ENCODE results near the gene SRRM3.

- TF ChIP-seq, protein P1, sequence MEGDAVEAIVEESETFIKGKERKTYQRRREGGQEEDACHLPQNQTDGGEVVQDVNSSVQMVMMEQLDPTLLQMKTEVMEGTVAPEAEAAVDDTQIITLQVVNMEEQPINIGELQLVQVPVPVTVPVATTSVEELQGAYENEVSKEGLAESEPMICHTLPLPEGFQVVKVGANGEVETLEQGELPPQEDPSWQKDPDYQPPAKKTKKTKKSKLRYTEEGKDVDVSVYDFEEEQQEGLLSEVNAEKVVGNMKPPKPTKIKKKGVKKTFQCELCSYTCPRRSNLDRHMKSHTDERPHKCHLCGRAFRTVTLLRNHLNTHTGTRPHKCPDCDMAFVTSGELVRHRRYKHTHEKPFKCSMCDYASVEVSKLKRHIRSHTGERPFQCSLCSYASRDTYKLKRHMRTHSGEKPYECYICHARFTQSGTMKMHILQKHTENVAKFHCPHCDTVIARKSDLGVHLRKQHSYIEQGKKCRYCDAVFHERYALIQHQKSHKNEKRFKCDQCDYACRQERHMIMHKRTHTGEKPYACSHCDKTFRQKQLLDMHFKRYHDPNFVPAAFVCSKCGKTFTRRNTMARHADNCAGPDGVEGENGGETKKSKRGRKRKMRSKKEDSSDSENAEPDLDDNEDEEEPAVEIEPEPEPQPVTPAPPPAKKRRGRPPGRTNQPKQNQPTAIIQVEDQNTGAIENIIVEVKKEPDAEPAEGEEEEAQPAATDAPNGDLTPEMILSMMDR (IDR thresholded peaks at IDR 0.05): no peak
- no peak for TF ChIP-seq POLR2A (IDR thresholded peaks at IDR 0.05)
Measured at GRCh38 chr7:76286842-76287403, 85.2 kb downstream of the SRRM3 start.

All from stomach (tissue), 4 donors.